Measurements from ENCODE around the gene SLC35F1. TPM values are rescaled to one million over a fixed set of nuclear protein-coding genes. Genes with fewer than 3 reads are reported as not detected.

SLC35F1 gene
- total RNA-seq, 2 experiments from 2014 or later: 0.09 TPM

DNA sequence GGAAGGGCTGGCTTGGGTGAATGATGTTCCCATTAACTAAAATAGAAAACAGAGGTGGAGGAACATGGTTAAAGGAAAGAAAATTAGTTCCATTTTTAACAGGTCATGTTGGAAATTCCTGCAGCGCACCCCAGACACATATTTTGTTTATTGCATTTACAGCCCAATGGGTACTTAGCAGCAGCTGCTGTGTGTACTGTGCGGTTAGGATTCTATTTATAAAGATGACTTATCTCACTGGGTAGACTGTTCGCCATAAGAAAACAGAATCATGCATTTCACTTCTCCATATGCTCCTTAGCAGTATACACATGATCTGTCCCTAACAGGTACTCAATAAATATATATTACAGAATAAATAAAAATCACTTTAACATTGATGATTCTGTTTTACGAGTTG lies 135.8 kb downstream of the SLC35F1 start:
- Mint-ChIP-seq H3K27ac (no peak overlapping the region), H3K36me3 (ENCODE audit: low read depth) (no peaks in the 10 kb centered on the region), H3K9me3 (no peaks in the 10 kb centered on the region), H3K27me3 (peaks cover 10% of the 10 kb centered on the region), H3K4me1 (ENCODE audit: low read depth) (no peaks in the 10 kb centered on the region), H3K4me3 (no peak overlapping the region)
- TF ChIP-seq, protein P1, sequence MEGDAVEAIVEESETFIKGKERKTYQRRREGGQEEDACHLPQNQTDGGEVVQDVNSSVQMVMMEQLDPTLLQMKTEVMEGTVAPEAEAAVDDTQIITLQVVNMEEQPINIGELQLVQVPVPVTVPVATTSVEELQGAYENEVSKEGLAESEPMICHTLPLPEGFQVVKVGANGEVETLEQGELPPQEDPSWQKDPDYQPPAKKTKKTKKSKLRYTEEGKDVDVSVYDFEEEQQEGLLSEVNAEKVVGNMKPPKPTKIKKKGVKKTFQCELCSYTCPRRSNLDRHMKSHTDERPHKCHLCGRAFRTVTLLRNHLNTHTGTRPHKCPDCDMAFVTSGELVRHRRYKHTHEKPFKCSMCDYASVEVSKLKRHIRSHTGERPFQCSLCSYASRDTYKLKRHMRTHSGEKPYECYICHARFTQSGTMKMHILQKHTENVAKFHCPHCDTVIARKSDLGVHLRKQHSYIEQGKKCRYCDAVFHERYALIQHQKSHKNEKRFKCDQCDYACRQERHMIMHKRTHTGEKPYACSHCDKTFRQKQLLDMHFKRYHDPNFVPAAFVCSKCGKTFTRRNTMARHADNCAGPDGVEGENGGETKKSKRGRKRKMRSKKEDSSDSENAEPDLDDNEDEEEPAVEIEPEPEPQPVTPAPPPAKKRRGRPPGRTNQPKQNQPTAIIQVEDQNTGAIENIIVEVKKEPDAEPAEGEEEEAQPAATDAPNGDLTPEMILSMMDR (IDR thresholded peaks at IDR 0.05): no peak
- intact Hi-C loops (cut with micrococcal nuclease): no loop called here
- ChIA-PET CTCF (no interaction called here), POLR2A (no interaction called here)
- DNase-seq (no peak), ATAC-seq (no peak)

DNA sequence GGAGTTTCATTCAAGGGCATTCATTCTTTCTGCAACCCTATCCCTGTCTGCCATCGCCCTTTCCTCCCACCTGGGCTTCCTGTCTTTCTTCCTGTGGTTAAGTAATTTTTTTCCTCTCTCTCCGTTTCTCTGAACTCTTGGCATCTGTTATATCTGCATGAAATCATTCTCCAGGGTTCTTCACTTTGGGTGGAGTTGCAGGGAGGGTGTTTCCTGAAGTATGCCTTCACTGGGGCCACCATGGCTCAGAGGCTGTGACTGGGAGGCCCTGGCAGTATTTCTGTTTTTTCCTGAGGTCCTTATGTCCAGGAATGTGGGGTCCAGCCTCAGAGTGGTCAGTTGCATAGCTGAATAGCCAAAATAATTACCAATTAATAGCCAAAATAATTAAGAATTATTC lies 137.2 kb downstream of the SLC35F1 start:
- Mint-ChIP-seq H3K27me3 (peaks cover 10% of the 10 kb centered on the region), H3K4me1 (ENCODE audit: low read depth) (no peaks in the 10 kb centered on the region), H3K27ac (no peak overlapping the region), H3K4me3 (no peak overlapping the region), H3K9me3 (no peaks in the 10 kb centered on the region), H3K36me3 (ENCODE audit: low read depth) (no peaks in the 10 kb centered on the region)
- no peak for ATAC-seq
- CTCF ChIA-PET: no interaction called here
- POLR2A ChIA-PET: no interaction called here
- intact Hi-C loops (cut with micrococcal nuclease): no loop called here
- TF ChIP-seq, protein P1 (IDR thresholded peaks at IDR 0.05): no peak
- no peak for DNase-seq

DNA sequence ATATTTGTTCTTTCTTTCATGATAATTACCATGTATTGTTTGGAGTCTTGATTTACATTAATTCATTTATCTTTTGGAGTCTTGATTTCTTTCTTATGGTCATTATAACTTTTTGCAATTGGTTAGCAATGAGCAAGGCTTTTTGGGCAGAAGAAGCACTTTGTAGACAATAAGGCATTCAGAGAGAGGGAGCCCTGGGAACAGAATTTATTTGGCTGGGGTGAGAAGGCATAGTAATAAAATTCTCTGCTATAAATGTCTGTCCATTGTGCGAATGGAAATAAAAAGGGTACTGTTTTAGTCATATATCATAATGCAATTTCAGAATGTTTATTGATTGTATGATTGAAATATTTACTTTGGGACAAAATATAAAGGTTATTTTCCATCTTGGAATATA lies 147.0 kb downstream of the SLC35F1 start:
- ATAC-seq: no peak

DNA sequence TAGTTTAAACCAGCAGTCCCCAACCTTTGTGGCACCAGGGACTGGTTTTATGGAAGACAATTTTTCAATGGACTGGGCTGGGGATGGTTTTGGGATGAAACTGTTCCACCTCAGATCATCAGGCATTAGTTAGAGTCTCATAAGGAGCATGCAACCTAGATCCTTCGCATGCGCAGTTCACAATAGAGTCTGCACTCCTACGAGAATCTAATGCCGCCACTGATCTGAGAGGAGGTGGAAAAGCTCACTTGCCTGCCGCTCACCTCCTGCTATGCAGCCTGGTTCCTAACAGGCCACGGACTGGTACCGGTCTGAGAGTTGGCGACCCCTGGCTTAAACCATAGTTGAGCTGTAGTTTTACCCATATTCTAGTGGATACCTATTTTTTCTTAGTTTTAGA lies 154.6 kb downstream of the SLC35F1 start:
- ChIA-PET CTCF (no interaction called here), POLR2A (no interaction called here)
- intact Hi-C loops (cut with micrococcal nuclease): no loop called here
- TF ChIP-seq, protein P1 (IDR thresholded peaks at IDR 0.05): no peak
- Mint-ChIP-seq H3K4me3 (no peak overlapping the region), H3K27ac (no peak overlapping the region), H3K9me3 (no peaks in the 10 kb centered on the region), H3K36me3 (ENCODE audit: low read depth) (no peaks in the 10 kb centered on the region), H3K4me1 (ENCODE audit: low read depth) (no peaks in the 10 kb centered on the region), H3K27me3 (peaks cover 6% of the 10 kb centered on the region)
- ATAC-seq (no peak), DNase-seq (no peak)

More for the DNA sequence above, 147.0 kb downstream of the SLC35F1 start:
- H3K4me1 Mint-ChIP-seq (ENCODE audit: low read depth): no peaks in the 10 kb centered on the region
- ChIA-PET POLR2A (no interaction called here), CTCF (no interaction called here)
- peaks cover 9% of the 10 kb centered on the region for H3K27me3 Mint-ChIP-seq
- intact Hi-C loops (cut with micrococcal nuclease): no loop called here
- no peaks in the 10 kb centered on the region for H3K36me3 Mint-ChIP-seq (ENCODE audit: low read depth)
- no peak overlapping the region for H3K4me3 Mint-ChIP-seq
- TF ChIP-seq, protein P1 (IDR thresholded peaks at IDR 0.05): no peak
- no peak overlapping the region for H3K27ac Mint-ChIP-seq
- no peak for DNase-seq
- H3K9me3 Mint-ChIP-seq: no peaks in the 10 kb centered on the region

DNA sequence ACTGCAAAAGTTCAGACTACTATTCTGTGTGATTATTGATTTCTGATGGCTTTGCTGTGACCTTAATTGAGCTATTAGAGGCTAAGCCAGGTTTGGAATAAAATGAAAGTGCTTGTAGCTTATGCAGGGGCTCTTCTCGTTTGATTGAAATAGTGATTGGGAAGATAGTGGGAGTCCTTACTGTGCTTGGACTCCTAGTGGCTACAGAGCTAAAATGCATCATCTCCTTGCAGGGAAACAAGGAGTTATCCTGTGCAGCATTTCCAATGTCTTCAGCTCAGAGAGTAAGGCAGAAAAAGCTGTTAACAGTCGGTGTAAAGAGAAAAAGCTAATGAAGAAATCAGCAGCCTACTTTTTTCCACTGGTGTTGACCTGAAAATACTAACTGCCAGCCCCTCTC lies 173.5 kb downstream of the SLC35F1 start:
- Mint-ChIP-seq H3K4me3 (no peak overlapping the region), H3K27ac (no peak overlapping the region), H3K36me3 (ENCODE audit: low read depth) (no peaks in the 10 kb centered on the region), H3K4me1 (ENCODE audit: low read depth) (no peaks in the 10 kb centered on the region), H3K9me3 (no peaks in the 10 kb centered on the region), H3K27me3 (peaks cover 3% of the 10 kb centered on the region)
- ATAC-seq (no peak), DNase-seq (no peak)
- CTCF ChIA-PET: interaction anchor here (1.1 kb wide), 1 partner anchor 9 kb away, joined by 3 read pairs; no protein-coding TSS in a partner anchor
- POLR2A ChIA-PET: no interaction called here
- intact Hi-C loops (cut with micrococcal nuclease): no loop called here
- TF ChIP-seq, protein P1 (IDR thresholded peaks at IDR 0.05): no peak

Measured in activated CD8-positive, alpha-beta T cell treated with anti-CD3 and anti-CD28 coated beads for 36 hours (primary cell).